Suprapubic skin (tissue), 2 donors: ENCODE measurements around the gene CDO1.

Experiments used
- EP300 ChIP-seq: sonication (generic); formaldehyde crosslinking; IDR thresholded peaks from one replicate; pipeline ENCODE4 v1.6.1; 2017; ENCODE audit warnings: antibody characterized with exemption
- POLR2A ChIP-seq, 2 donors: fragments of 450-650 bp; IDR thresholded peaks; one replicate each; pipeline ENCODE4 v1.6.1; 2017; ENCODE audit warnings: antibody characterized with exemption in 2 of 2, mild to moderate bottlenecking in 2 of 2, moderate library complexity in 2 of 2

DNA sequence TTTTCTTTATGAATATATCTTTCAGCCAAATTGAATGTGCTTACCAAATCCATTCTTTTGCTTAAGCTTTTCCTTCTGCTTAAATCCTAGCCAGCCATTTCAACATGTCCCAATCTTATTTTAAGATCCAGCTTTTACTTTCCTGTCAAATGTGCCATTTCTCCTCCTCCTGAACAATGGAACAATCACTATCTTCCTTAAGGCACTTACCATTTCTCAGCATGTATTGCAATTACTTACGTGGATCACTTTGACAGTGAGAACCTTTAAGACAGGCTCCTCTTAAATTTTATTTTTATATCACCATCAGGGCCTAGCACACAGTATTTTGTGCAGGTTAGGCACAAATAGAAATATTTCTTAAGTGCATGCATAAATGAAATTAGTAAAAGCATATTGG lies 4.4 kb upstream of the CDO1 start:
- no peak for TF ChIP-seq EP300
- TF ChIP-seq POLR2A (IDR thresholded peaks at IDR 0.05) = no peak
